Parietal lobe (tissue), 2 donors: ENCODE results near the gene PRRT2. TPM values are rescaled to one million over a fixed set of nuclear protein-coding genes. Genes with fewer than 3 reads are reported as not detected.

Source experiments
- small RNA-seq: library from RNA; depleted of rRNA; stranded (forward); fragments of <200 nt; gene quantifications from one replicate; pipeline ENCODE3, GENCODE V24; 2014; ENCODE audit warnings: low replicate concordance
- total RNA-seq: library from RNA; depleted of rRNA; stranded (reverse); fragments of >200 nt; gene quantifications from one replicate; pipeline ENCODE4 v1.2.3, GENCODE V29; 2014

Gene PRRT2
- total RNA-seq, result 36.0 TPM

GRCh38 chr16:29811896-29812665 is at the start of gene PRRT2:
Gene PRRT2 (plus strand): TSS chr16:29812193. CDS start chr16:29813055, 862 bp downstream.

DNA sequence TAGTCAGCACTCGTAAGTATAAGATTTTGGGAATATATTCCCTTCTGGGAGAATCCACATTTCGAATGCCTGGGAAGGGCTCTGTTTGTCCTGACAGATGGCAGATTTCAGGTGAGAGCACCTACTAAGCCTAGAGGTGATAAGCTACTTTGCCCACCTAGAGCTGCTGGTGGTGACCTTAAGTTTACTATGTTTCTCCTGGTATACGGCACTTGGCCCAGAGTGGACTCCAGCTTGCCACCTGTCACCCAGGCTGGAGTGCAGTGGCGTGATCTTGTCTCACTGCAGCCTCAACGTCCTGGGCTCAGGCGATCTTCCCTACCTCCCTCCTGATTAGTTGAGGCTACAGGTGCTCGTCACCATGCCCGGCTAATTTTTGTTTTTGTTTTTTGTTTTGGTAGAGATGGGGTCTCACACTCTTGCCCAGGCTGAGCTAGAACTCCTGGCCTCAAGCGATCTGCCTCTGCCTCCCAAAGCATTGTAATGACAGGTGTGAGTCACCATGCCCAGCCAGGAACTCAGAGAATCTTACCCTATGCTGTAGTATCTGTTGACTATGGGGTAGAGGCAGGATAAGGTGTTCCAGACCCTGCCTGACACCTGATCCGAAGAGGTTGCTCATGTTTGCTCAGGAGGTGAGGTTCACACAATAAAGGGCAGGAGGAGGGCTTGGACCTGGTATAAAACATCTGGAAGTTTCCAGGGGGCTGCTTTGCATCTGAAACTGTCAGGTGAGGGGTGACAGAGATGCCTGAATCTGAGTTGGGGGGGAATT is 34.2 kb upstream of the PRRT2 start, which contains the start of gene ZG16:
TSS of gene ZG16 (plus strand) at position 681 of the 775 bp plus-strand sequence. CDS start 1,011 bp downstream, outside the sequence.

DNA sequence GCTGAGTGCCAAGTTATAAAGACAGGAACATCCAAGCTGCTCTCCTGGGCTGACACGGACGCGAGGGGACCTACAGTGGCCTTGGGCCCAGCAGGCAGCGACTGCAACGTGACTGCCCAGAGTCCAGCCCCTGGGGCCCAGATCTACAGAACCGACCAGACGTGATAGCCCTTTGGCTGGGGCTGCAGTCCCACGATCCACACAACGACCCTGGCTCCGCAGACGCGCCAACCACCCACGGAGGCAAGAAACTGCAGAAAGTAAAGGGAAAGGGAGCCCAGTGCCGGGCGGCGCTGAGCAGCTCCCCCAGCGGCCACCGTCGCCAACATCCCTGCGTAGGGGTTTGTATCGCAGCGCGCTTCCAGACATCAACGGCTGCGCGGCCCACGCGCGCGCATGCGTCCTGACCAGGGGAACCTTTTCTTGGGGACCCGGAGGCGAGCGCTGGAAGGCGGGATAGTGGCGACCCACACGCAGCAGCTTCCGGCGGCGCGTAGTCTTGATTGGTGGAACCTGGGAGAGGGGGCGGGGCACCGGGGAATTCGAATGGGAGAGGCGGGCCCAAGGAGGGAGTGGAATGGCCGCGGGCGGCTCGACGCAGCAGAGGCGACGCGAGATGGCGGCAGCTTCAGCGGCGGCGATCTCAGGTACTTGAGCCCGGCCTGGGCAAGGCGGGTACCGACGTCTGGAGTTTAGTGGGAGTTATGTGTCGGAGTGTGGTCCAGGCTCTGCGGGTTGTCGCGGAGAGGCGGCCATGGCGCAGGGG is 21.6 kb upstream of the PRRT2 start, which contains the start of gene KIF22:
TSS of gene KIF22 (plus strand) at position 569 of the 766 bp plus-strand sequence. CDS start at position 578, 9 bp downstream.

DNA sequence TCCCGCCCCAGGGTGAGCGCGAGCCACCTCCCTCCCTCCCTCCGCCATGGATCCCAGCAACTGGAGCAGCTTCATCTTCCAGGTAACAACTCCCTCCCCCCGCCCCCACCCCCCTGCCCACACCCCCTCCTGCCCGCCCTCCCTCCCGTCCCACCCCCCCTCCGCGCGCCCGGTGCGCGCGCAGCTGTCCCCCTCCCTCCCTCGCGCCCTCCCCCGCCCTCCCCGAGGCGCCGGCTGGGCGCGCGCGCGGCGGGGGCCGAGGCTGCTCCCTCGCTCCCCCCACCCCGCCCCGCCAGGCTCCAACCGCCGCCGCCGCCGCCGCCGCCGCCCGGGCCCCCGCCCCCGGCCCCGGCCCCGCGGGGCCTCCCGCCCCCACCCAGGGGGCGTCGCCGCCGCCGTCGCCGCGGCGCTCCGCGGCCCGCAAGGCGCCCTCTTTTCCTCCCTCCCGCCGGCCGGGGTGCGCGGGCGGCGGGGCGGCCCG is 5.9 kb upstream of the PRRT2 start, which contains the start of gene MAZ:
TSS of gene MAZ (plus strand) at position 431 of the 481 bp plus-strand sequence. CDS start 173 bp downstream, outside the sequence.

DNA sequence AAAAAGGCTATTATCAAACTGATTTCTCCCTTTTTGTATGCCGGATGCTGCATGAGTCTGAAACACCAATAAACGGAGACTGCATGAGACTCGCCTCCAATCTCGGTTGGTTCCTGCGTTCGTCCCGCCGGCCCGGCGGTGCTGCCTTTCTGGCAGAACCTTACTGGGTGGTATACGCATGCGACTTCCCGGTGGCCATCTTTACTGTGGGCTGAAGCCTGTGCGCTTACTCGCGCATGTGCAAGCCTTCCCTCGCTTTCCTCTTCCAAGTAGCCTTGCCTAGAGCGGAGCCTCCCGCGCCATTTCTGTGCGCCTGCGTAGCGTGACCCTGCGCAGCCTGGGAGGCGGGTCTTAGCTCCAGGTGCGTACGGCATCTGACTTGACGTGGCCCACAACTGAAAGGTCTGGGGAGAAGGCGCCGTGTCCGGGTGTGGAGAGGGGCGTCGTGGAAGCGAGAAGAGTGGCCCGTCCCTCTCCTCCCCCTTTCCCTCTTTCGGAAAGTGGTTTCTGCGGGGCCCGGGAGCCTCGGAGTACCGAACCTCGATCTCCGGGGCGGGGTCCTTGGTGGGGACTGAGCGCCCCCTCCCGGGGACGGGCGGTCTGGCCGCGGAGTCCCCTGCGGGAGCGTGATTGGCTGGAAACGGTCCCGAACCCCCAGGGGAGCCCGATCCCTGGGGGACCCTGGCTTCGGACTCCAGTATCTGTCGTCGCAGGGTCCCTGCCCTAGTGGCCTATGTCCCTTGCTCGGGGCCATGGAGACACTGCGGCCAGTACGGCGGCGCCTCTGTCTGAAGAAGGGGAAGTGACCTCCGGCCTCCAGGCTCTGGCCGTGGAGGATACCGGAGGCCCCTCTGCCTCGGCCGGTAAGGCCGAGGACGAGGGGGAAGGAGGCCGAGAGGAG is 4.0 kb downstream of the PRRT2 start, which contains the start of gene PAGR1:
TSS of gene PAGR1 (plus strand) at position 360 of the 901 bp plus-strand sequence. CDS start at position 734, 374 bp downstream.

GRCh38 chr16:29820271-29820701 is 8.3 kb downstream of the PRRT2 start, which contains the start of gene MVP:
Gene MVP (plus strand): TSS chr16:29820462. CDS start chr16:29830550, 10,088 bp downstream.

GRCh38 chr16:29862884-29863668 is 51.1 kb downstream of the PRRT2 start, which contains the start of gene CDIPT:
Gene CDIPT (minus strand): TSS chr16:29863226. CDS start chr16:29862857, 369 bp downstream.

Small RNA genes within 50 kb of the gene (small RNA-seq; reads per million reads assigned to genes)
- gene AC009133.6, result not detected
- gene AC120114.4, result not detected

Other genes starting within 250 kb of the PRRT2 start
- under 0.01 TPM for gene SPN, start 148.9 kb upstream of the PRRT2 start, total RNA-seq
- gene QPRT, start 133.0 kb upstream of the PRRT2 start, total RNA-seq, result 2.8 TPM
- gene C16orf54, start 66.2 kb upstream of the PRRT2 start, total RNA-seq, result 0.31 TPM
- gene ZG16, start 33.9 kb upstream of the PRRT2 start, total RNA-seq, result not detected
- 52.9 TPM for gene KIF22, start 21.4 kb upstream of the PRRT2 start, total RNA-seq
- gene MAZ, start 5.7 kb upstream of the PRRT2 start, total RNA-seq, result 292 TPM
- gene PAGR1, start 4.0 kb downstream of the PRRT2 start, total RNA-seq, result 18.8 TPM
- gene MVP, start 8.3 kb downstream of the PRRT2 start, total RNA-seq, result 5.6 TPM
- 48.8 TPM for gene CDIPT, start 51.0 kb downstream of the PRRT2 start, total RNA-seq
- 52.0 TPM for gene SEZ6L2, start 87.4 kb downstream of the PRRT2 start, total RNA-seq
- 13.1 TPM for gene ASPHD1, start 88.3 kb downstream of the PRRT2 start, total RNA-seq
- gene KCTD13, start 114.0 kb downstream of the PRRT2 start, total RNA-seq, result 36.6 TPM
- 25.4 TPM for gene TMEM219, start 149.9 kb downstream of the PRRT2 start, total RNA-seq
- 55.4 TPM for gene TAOK2, start 161.7 kb downstream of the PRRT2 start, total RNA-seq
- 18.8 TPM for gene HIRIP3, start 183.4 kb downstream of the PRRT2 start, total RNA-seq
- gene INO80E, start 184.0 kb downstream of the PRRT2 start, total RNA-seq, result 22.8 TPM
- gene DOC2A, start 198.8 kb downstream of the PRRT2 start, total RNA-seq, result 17.2 TPM
- gene C16orf92, start 211.0 kb downstream of the PRRT2 start, total RNA-seq, result not detected
- gene TLCD3B, start 219.1 kb downstream of the PRRT2 start, total RNA-seq, result 24.4 TPM